Astrocyte (in vitro differentiated cells and primary cell): ENCODE results near the gene RETREG3. TPM values are rescaled to one million over a fixed set of nuclear protein-coding genes. Genes with fewer than 3 reads are reported as not detected.
A peak's percentile ranks its signal among the peaks of the same experiment; 100 is the strongest.

ENCODE experiments used
- DNase-seq: peaks from one replicate; pipeline ENCODE4 v3.0.0-alpha.2; 2010; ENCODE audit warnings: low read depth
- FAIRE-seq: peaks from 2 replicates; lab custom pipeline; 2011; peaks lifted over from hg19 to GRCh38; lab: Jason Lieb, UNC
- H2AFZ ChIP-seq: 2 replicates; pipeline ENCODE4 v1.6.0; 2012; ENCODE audit warnings: low read depth, low read length, inconsistent platforms
- H3K27ac ChIP-seq: 2 replicates; pipeline ENCODE4 v1.5.1; 2011; ENCODE audit warnings: low read depth, low read length, inconsistent platforms
- H3K27me3 ChIP-seq: 2 replicates; pipeline ENCODE4 v1.6.0; 2011; ENCODE audit warnings: low read length, inconsistent platforms; ENCODE audit not compliant: insufficient read depth
- H3K36me3 ChIP-seq: 2 replicates; pipeline ENCODE4 v1.5.1; 2011; ENCODE audit warnings: low read length, inconsistent platforms; ENCODE audit not compliant: insufficient read depth
- H3K4me1 ChIP-seq: 2 replicates; pipeline ENCODE4 v1.5.1; 2011; ENCODE audit warnings: low read length, inconsistent platforms; ENCODE audit not compliant: insufficient read depth
- H3K4me2 ChIP-seq: 2 replicates; pipeline ENCODE4 v1.6.0; 2012; ENCODE audit warnings: low read length, inconsistent platforms
- H3K4me3 ChIP-seq: 2 replicates; pipeline ENCODE4 v1.5.1; 2011; ENCODE audit warnings: low read depth, mild to moderate bottlenecking, low read length, inconsistent platforms; ENCODE audit not compliant: insufficient read depth
- H3K79me2 ChIP-seq: 2 replicates; pipeline ENCODE4 v1.6.0; 2012; ENCODE audit warnings: mild to moderate bottlenecking, low read length, inconsistent platforms; ENCODE audit not compliant: insufficient read depth
- H3K9ac ChIP-seq: 2 replicates; pipeline ENCODE4 v1.6.0; 2012; ENCODE audit warnings: mild to moderate bottlenecking, low read length, inconsistent platforms
- H3K9me3 ChIP-seq: 2 replicates; pipeline ENCODE4 v1.5.1; 2012; ENCODE audit warnings: low read depth, mild to moderate bottlenecking, low read length, inconsistent platforms; ENCODE audit not compliant: insufficient read depth
- H4K20me1 ChIP-seq: 2 replicates; pipeline ENCODE4 v1.6.0; 2012; ENCODE audit warnings: low read length, inconsistent platforms; ENCODE audit not compliant: insufficient read depth
- H3K27ac Mint-ChIP-seq: one replicate; pipeline ENCODE4 v1.8.0; 2021; ENCODE audit warnings: mild to moderate bottlenecking, mixed read lengths; ENCODE audit not compliant: unreplicated experiment
- H3K27me3 Mint-ChIP-seq: one replicate; pipeline ENCODE4 v1.8.0; 2021; ENCODE audit warnings: low read depth, mixed read lengths; ENCODE audit not compliant: unreplicated experiment
- H3K36me3 Mint-ChIP-seq: one replicate; pipeline ENCODE4 v1.8.0; 2021; ENCODE audit warnings: low read depth, mixed read lengths; ENCODE audit not compliant: unreplicated experiment
- H3K4me1 Mint-ChIP-seq: one replicate; pipeline ENCODE4 v1.8.0; 2021; ENCODE audit warnings: low read depth, mixed read lengths; ENCODE audit not compliant: unreplicated experiment
- H3K4me3 Mint-ChIP-seq: one replicate; pipeline ENCODE4 v1.8.0; 2021; ENCODE audit warnings: mild to moderate bottlenecking, moderate library complexity, mixed read lengths; ENCODE audit not compliant: unreplicated experiment
- H3K9me3 Mint-ChIP-seq: one replicate; pipeline ENCODE4 v1.8.0; 2021; ENCODE audit warnings: mild to moderate bottlenecking, mixed read lengths; ENCODE audit not compliant: unreplicated experiment
- EZH2 ChIP-seq: IDR thresholded peaks from 2 replicates; pipeline ENCODE4 v1.6.1; 2012; ENCODE audit warnings: mild to moderate bottlenecking, low read length, inconsistent platforms; ENCODE audit not compliant: insufficient read depth
- total RNA-seq: library from RNA; stranded (reverse); gene quantifications from 2 replicates; pipeline ENCODE4 v1.2.1, GENCODE V29; 2021
- TF ChIP-seq, protein P1 (sequence below): IDR thresholded peaks from 2 replicates; pipeline ENCODE4 v1.5.1; 2011; ENCODE audit warnings: low read depth, mild to moderate bottlenecking, inconsistent platforms, low read length, moderate library complexity; ENCODE audit not compliant: insufficient read depth

Gene RETREG3
- total RNA-seq, 1 donor from 2014 or later: 54.3 TPM

GRCh38 chr17:42655528-42655927 is 46.4 kb upstream of the RETREG3 start:
- H3K36me3 Mint-ChIP-seq: no peaks in the 10 kb centered on the region
- peak overlapping the region; percentile 61 for H3K4me3 Mint-ChIP-seq
- TF ChIP-seq, protein P1, sequence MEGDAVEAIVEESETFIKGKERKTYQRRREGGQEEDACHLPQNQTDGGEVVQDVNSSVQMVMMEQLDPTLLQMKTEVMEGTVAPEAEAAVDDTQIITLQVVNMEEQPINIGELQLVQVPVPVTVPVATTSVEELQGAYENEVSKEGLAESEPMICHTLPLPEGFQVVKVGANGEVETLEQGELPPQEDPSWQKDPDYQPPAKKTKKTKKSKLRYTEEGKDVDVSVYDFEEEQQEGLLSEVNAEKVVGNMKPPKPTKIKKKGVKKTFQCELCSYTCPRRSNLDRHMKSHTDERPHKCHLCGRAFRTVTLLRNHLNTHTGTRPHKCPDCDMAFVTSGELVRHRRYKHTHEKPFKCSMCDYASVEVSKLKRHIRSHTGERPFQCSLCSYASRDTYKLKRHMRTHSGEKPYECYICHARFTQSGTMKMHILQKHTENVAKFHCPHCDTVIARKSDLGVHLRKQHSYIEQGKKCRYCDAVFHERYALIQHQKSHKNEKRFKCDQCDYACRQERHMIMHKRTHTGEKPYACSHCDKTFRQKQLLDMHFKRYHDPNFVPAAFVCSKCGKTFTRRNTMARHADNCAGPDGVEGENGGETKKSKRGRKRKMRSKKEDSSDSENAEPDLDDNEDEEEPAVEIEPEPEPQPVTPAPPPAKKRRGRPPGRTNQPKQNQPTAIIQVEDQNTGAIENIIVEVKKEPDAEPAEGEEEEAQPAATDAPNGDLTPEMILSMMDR: no peak
- TF ChIP-seq EZH2: no peak
- peaks cover 3% of the 10 kb centered on the region for H3K27me3 ChIP-seq
- no peak overlapping the region for H3K27ac ChIP-seq
- H3K9ac ChIP-seq: no peak overlapping the region
- peak; percentile 86 for DNase-seq
- H2AFZ ChIP-seq: no peak overlapping the region
- H3K27ac Mint-ChIP-seq: no peak overlapping the region
- H3K4me1 ChIP-seq: peaks cover 19% of the 10 kb centered on the region
- H3K9me3 ChIP-seq: no peaks in the 10 kb centered on the region
- peaks cover 19% of the 10 kb centered on the region for H3K27me3 Mint-ChIP-seq
- H3K4me1 Mint-ChIP-seq: peaks cover 13% of the 10 kb centered on the region
- H3K79me2 ChIP-seq: no peaks in the 10 kb centered on the region
- no peak for FAIRE-seq
- H3K9me3 Mint-ChIP-seq: peaks cover 3% of the 10 kb centered on the region
- peaks cover 3% of the 10 kb centered on the region for H4K20me1 ChIP-seq
- peak overlapping the region; percentile 21 for H3K4me2 ChIP-seq
- H3K36me3 ChIP-seq: no peaks in the 10 kb centered on the region
- H3K4me3 ChIP-seq: no peak overlapping the region

DNA sequence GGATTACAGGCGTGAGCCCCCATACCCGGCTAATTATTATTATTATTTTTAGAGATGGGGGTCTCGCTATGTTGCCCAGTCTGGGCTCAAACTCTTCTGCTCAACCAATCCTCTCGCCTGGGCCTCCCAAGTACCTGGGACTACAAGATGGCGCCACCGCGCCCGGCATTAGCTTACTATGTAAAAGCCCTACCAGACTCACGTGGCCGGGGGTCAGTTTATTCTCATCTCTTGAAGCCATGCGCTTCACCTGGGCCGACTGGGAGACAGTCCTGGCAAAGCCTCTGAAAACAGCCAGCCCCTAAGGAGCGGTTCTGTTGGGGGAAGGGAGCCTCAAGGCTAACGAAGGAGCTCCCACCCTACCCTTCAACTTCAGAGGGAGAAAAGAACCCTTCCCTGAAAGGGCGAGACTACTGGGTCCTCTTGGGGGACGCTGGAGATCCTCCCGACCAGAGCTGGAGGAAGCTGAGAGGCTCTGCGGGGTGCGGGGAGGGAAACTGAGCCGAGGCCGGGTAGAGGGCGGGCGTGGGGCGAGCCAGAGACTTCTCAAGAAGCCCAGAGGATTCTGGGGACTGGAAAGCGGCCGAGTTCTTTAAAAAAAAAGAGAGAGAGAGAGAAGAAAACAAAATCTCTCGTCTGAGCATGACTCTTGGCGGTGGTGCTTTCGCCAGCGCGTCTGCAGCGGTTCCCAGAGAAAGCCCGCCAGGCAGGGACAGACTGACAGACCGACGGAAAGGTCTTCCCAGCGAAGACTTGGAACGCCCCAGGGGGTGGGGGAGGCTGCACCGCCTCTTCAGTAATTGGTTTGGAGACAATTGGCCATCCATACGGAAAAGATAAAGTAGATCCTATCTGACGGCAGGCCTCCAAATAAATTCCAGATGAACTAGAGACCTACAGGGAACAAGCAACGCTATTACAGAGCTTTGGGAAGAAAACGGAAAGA is 44.3 kb upstream of the RETREG3 start:
- Histone ChIP-seq H3K79me2 (no peaks in the 10 kb centered on the region), H2AFZ (peak overlapping the region; percentile 92), H3K36me3 (no peaks in the 10 kb centered on the region), H3K27ac (no peak overlapping the region), H3K4me1 (peaks cover 10% of the 10 kb centered on the region), H3K4me2 (peak overlapping the region; percentile 85), H3K4me3 (peak overlapping the region; percentile 41), H3K27me3 (peaks cover 4% of the 10 kb centered on the region), H3K9me3 (no peaks in the 10 kb centered on the region), H4K20me1 (no peaks in the 10 kb centered on the region), H3K9ac (peak overlapping the region; percentile 42)
- H3K9me3 Mint-ChIP-seq: peaks cover 3% of the 10 kb centered on the region
- peaks cover 9% of the 10 kb centered on the region for H3K4me1 Mint-ChIP-seq
- no peak for FAIRE-seq
- H3K27ac Mint-ChIP-seq: no peak overlapping the region
- TF ChIP-seq, protein P1: no peak
- no peak for TF ChIP-seq EZH2
- H3K36me3 Mint-ChIP-seq: no peaks in the 10 kb centered on the region
- H3K27me3 Mint-ChIP-seq: peaks cover 23% of the 10 kb centered on the region
- H3K4me3 Mint-ChIP-seq: no peak overlapping the region
- peak; percentile 63 for DNase-seq

GRCh38 chr17:42651392-42651791 is 42.2 kb upstream of the RETREG3 start:
- Histone ChIP-seq H3K36me3 (no peaks in the 10 kb centered on the region), H4K20me1 (no peaks in the 10 kb centered on the region), H3K27me3 (peaks cover 4% of the 10 kb centered on the region), H3K27ac (no peak overlapping the region), H3K4me3 (no peak overlapping the region), H3K9me3 (no peaks in the 10 kb centered on the region), H3K4me2 (no peak overlapping the region), H3K4me1 (peaks cover 10% of the 10 kb centered on the region), H3K9ac (no peak overlapping the region), H2AFZ (no peak overlapping the region), H3K79me2 (no peaks in the 10 kb centered on the region)
- FAIRE-seq: no peak
- no peaks in the 10 kb centered on the region for H3K36me3 Mint-ChIP-seq
- peaks cover 34% of the 10 kb centered on the region for H3K27me3 Mint-ChIP-seq
- peaks cover 9% of the 10 kb centered on the region for H3K4me1 Mint-ChIP-seq
- DNase-seq: no peak
- H3K27ac Mint-ChIP-seq: no peak overlapping the region
- TF ChIP-seq, protein P1: no peak
- TF ChIP-seq EZH2: no peak
- H3K9me3 Mint-ChIP-seq: no peaks in the 10 kb centered on the region
- H3K4me3 Mint-ChIP-seq: no peak overlapping the region
